Forelimb muscle (tissue), 1 donor: ENCODE results near the gene PPP2R5A. TPM values are rescaled to one million over a fixed set of nuclear protein-coding genes. Genes with fewer than 3 reads are reported as not detected.

Experiments
- DNase-seq: peaks from one replicate; pipeline ENCODE4 v3.0.0-alpha.2; 2013; ENCODE audit warnings: low read depth
- polyA plus RNA-seq: library from polyadenylated mRNA; unstranded; fragments of 120-200 nt; gene quantifications from one replicate; pipeline ENCODE4 v1.2.1, GENCODE V29; 2013; ENCODE audit not compliant: insufficient read length

PPP2R5A gene
- 27.7 TPM for polyA plus RNA-seq

- peak; percentile 93 for DNase-seq
Measured at GRCh38 chr1:212284744-212285684, at the start of gene PPP2R5A. Gene PPP2R5A (plus strand): TSS chr1:212285410. CDS start chr1:212286111, 701 bp downstream.

GRCh38 chr1:212235857-212236256 lies 49.4 kb upstream of the PPP2R5A start:
- DNase-seq, result no peak

DNA sequence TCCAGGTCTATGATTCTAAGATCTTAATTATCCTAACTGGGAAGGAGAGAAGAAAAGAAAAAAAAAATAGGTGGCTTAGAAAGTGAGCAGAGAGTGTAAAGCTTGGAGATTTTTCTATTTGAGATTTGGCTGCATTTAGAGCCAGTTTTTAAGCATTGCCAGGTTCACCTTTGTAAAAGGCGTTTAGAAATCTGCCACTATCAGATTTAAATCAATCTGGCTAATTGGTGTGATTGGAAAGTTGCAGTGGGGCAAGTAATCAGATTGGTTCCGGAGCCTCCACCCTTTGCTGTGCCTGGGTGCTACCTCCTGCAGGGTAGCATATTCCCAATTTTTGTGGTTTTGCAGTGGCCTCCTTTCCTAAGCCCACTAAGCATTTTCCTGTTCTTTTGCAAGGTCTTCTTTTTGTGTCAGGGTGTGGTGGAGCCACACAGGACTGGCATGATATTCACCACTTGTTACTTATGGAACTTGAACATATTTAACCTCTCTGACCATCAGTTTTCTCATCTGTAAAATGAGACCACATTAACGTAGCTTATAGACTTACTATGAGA lies 48.5 kb upstream of the PPP2R5A start:
- DNase-seq, result no peak

- DNase-seq, result no peak
Measured at GRCh38 chr1:212237651-212238050, 47.6 kb upstream of the PPP2R5A start.

DNA sequence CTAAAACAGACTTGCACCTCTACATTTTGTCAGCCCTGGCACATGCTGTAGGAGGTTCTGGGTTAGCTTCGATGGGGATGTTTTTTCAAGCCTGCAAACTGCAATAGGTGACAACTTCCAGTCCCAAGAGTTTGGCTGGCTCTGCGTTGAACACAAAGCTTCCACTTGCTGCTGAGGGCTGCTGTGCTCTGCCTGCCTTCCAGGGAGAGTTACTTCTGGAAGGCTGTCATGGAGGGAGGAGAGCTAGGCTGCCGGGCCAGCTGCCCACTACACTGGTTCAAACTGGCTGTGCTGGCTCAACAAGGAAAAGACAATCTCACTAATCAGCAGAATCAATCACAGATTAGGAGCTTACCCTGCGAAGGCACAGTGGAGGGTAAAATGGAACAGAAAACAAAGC lies 46.7 kb upstream of the PPP2R5A start:
- no peak for DNase-seq

DNA sequence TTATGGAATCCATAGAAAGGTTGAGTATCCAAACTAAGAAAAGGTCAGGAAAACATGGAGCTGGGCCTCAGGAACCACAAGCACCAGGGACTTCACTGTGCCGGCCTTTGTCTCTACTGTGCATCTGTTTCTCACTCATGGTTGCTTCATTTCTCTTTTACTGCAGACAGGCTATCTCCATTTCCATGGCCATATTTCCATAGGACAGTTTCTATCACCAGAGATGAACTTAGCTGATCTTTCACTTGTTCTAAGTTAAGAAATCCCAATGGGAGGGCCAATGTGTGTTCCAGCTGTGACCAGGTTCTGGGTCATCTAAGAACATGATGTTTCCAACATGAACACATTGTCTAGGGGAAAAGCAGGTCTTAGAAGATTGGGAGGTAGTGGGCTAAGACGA lies 43.7 kb upstream of the PPP2R5A start:
- no peak for DNase-seq

GRCh38 chr1:212241957-212242287 lies 43.3 kb upstream of the PPP2R5A start:
- DNase-seq, result no peak

- no peak for DNase-seq
Measured at GRCh38 chr1:212242288-212242984, 42.8 kb upstream of the PPP2R5A start.

GRCh38 chr1:212242985-212243308 lies 42.3 kb upstream of the PPP2R5A start:
- no peak for DNase-seq

- DNase-seq, result no peak
Measured at GRCh38 chr1:212244441-212244840, 40.8 kb upstream of the PPP2R5A start.

- DNase-seq, result no peak
Measured at GRCh38 chr1:212247179-212247721, 38.0 kb upstream of the PPP2R5A start.

DNA sequence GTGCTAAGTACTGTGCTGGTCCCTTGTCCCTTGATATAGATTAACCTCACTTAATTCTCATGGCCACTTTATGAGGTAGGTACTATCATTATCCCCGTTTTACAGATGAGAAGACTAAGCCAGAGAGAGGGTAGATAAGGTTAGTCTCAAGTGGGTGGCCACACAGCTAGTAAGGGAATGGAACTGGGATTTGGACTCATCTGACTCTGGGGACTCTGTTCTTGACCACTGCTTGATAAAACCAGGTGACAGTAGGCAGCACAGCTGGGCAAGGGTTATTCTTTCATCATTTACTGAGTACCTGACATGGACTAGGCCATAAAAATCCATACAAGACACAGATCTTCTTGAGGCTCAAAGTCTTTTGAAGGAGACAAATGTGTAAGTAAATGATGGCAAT lies 37.2 kb upstream of the PPP2R5A start:
- no peak for DNase-seq

DNA sequence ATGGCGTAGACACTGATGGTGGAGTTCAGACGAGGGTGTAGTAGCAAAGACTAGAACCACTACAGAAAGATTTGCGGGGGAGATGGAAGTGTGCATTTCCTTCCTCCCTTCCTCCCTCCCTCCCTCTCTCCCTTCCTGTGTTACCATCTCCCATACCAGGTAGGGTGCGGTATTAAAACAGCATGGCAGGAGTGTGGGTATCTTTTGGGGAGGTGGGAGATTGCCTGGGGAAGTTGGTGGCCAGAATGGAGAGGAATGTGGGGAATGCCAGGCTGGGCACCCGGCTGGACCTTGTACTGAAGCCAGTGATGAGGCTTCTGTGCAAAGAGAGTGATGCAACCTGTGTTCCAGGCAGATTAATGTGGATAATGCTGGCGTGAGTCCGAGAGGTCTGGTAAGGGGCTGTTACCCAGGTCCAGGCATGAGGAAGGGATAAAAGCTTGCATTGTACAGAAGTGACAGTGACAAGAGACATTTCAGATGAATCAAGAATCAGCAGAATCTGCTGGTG lies 30.3 kb upstream of the PPP2R5A start:
- DNase-seq, result no peak

DNA sequence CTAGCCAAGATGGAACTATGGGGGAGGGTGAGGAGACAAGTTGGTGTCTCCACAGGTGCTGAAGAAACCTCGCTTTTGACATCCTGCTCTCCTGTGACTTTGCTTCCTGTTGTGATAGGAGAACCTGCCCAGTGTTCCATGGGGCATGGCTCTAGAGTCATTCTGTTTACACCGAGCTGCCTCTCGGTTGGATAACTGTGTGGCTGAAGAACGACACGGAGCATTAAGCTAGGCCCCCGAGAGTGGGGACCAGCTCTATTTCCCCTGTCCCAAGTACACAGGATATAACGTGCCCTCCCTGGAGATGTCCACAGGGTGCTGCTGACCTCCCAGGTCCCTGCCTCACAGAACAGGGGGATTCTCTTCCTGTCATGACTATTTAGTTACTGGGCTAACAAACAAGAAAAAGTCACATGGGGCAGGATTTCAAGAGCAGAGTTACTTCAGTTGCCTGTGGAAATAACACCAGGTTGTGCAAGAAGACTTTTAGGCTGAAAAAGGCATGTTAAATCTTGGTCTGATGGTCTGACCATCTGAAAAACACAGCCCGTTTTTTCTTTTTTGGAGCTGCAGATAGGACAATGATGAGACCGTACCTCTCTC lies 29.4 kb upstream of the PPP2R5A start:
- no peak for DNase-seq

- no peak for DNase-seq
Measured at GRCh38 chr1:212256369-212256768, 28.8 kb upstream of the PPP2R5A start.

DNA sequence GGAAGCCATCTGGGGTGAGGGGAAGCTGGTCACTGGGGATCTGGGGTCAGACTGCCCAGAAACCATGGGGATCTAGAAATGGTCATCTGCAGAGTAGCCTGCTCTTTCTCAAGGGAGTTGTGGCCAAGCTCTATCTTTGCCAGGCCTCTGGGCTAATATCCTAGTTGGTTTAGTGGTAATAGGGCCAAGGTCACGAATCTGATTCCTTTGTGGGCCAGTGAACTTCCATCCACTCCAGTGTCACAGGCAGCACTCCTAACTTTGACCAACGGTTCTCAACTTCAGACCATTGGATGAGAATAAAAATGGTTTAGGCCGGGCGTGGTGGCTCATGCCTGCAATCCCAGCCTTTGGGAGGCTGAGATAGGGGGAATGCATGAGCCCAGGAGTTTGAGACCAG lies 28.1 kb upstream of the PPP2R5A start:
- DNase-seq, result no peak

GRCh38 chr1:212259693-212260480 lies 25.3 kb upstream of the PPP2R5A start:
- no peak for DNase-seq

- DNase-seq, result no peak
Measured at GRCh38 chr1:212260557-212261355, 24.5 kb upstream of the PPP2R5A start.

- no peak for DNase-seq
Measured at GRCh38 chr1:212261361-212261929, 23.8 kb upstream of the PPP2R5A start.

- no peak for DNase-seq
Measured at GRCh38 chr1:212267017-212267416, 18.2 kb upstream of the PPP2R5A start.
